Stimulated activated CD8-positive, alpha-beta memory T cell treated with anti-CD3 and anti-CD28 coated beads, Interleukin-12 subunit alpha, Interleukin-12 subunit beta, amount 100 ng/mL, for 24 hours (primary cell): Measurements from ENCODE around the gene NSUN2.

Experiments used
- DNase-seq: peaks from one replicate; pipeline ENCODE4 v3.0.0-alpha.2; 2020; ENCODE audit errors: extremely low read depth

The NSUN2 gene

DNA sequence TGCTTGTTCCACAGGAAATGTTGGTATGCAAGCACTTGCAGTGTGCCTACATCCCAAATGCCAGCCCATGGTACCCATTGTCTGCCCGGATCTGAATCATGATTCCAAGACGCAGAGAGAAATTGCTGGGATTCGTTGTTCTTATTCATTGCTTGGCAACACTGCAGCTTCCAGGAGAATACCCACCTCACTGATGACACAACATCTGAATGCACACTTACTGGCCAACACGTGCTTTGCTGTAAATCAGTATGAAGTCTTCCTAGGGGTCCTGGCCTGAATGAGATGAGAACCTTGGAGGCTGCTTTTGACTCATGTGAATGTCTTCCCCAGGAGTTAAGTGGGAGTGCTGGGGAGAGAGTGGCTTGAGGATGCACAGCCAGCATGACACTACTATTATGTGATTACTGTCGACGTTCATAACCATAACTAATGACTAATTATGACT lies 12.0 kb upstream of the NSUN2 start:
- no peak for DNase-seq

DNA sequence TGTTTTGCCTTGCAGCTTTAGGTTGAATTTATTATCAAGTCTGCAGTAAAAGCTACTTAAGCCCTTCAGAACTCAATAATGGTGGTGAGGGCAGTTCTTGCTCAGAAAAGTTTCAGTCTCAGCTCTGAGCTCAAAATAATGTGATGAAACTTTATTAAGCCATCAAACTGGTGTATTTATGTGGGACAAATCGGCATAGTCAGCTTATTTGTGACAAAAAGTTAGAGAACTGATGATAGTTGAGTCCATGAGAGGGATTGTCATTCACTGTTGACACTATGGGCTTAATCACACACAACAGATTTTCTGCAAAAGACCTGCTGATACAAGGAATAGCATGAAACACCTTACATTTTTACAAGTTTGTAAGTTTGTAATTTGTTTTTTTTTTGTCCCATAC lies 9.8 kb upstream of the NSUN2 start:
- DNase-seq = no peak

DNA sequence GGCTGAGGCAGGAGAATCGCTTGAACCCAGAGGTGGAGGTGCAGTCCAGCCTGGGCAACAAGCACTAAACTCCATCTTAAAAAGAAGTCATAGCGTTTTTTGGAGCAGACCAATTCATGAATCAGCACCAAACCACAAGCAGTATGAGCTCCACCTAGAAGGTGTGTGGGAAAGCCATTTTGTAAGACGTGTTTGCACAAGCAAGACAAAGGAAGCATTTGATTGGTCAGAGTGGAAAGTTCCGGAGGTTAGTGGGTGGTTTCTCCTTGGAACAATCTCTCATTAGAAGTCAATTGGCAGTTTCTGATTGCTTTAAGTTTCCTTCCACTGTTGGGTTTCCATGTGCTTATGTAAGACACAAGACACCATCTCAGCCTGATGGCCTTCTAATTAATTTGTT lies 5.4 kb upstream of the NSUN2 start:
- DNase-seq = no peak

DNA sequence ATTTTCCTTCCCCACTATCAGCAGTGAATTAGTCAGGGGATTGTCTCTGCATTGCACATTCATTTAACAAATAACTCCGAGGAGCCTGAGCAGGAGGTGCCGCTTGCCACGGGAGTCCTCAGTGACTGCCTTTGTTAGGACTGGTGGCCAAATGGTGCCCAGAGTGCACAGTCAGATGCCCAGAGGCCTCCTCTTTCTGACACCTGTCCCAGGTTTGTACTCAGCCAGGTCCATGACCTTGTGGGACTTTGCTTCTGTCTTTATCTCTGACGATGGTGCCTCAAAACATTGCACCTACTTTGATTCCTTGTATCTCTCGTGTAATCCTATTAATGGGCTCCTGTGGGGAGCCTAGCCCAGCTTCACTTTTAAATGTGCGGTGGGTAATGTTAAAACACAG lies 4.7 kb upstream of the NSUN2 start:
- DNase-seq = no peak

DNA sequence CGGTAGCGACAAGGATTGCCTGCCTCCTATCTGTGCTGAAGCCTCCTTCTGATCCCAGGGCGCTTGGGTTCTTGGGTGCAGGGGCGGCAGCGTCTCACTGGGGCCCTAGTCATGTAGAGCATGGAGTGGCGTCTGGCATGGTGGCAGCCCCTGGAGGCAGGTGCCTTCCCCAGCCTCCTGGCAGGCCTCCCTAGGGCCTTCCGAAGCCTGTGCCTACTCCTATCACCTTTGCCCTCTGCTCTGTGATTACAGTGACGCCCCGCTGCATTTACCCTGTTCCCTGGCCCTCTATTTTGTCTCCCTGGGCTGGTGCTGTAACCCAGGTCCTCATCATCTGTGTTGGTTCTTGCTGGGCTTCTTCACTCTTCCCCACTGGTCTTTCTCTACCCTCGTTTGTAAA lies 4.2 kb upstream of the NSUN2 start:
- no peak for DNase-seq

DNA sequence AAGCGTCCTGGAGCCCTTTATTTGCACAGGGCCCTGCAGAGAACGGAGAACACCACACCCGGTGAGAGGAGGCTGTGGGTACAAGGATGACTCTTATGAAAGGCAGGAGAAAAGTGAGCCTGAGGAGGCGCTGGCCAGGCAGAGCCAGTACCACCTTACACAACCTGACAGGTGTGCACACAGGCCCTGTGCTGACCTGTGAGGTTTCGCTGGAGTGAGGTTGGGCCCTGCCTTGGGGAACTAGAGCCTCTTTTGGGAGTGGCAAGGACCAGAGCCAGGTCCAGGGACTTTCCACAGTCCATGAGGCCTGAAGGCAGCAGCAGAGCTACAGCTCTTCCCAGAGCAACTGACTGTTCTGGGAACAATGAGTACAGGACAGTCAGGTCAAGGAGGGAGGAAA lies 3.4 kb upstream of the NSUN2 start:
- no peak for DNase-seq

DNA sequence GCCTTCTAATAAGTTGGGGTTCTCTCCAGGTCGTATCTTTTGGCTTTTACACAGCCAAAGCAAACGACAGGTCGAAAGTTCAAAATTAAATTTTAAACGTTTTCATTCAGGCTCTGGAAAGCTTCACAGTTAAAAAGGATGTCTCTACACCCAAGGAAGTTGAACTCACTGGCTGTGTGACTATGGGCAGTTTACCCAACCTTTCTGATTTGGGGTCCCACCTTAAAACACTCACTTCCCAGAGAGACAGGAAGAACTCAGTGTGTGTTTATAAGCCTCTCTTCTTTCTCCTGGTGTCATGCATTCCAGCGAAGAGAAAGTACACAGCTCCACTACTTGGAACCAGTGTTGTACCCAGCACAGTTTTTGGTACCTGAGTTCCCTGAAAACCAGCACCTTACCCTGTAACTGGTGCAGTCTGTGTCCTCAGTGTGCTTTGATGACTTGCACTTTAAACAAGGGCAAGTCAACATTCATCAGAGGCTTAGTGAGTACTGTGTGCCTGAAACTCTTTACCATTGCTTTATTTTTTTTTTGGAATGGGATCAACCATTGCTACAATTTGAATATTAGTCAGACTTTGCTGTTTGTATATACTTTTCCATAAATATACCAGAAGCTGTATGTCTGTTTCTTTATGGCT lies 2.1 kb upstream of the NSUN2 start:
- no peak for DNase-seq

DNA sequence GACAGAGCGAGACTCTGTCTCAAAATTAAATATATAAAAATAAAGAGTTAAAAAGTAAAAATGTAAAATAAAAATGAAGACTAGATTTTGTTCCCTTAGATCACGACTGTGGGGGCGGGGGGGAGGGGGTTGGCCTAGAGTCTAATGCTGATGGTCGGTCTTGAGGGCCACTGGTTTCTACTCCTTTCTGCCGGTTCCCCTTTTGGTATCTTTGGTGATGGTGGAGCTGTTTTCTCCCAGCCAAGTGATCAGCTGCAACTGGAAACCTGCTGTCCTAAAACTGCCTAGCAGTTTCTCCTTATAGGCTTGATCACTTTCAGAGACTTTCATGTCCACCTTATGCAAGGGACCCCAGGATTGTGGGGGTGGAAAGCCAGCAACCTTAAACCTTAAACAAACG lies 1.5 kb upstream of the NSUN2 start:
- no peak for DNase-seq

DNA sequence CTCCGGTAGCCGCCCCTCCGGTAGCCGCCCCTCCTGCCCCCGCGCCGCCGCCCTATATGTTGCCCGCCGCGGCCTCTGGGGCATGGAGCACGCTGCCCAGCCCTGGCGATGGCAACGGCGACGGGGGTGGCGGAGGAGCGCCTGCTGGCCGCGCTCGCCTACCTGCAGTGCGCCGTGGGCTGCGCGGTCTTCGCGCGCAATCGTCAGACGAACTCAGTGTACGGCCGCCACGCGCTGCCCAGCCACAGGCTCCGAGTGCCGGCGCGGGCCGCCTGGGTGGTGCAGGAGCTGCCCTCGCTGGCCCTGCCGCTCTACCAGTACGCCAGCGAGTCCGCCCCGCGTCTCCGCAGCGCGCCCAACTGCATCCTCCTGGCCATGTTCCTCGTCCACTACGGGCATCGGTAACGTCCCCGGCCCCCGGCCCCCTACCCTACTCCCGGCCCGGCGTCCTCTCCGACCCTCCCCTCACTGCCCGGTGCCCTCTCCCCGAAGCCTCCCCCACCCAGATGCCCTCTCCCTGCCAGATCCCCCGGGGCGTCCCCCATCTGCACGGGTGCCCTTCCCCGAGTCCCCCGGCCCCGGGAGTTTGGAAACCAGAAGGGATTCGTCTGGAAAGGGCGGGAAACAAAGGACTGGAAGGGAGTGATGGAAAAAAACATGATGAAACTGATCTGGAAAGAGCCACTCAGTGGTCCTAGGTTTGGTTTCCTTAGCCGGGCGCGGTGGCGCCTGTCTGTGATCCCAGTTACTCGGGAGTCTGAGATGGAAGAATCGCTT lies 813 bp upstream of the NSUN2 start:
- no peak for DNase-seq

DNA sequence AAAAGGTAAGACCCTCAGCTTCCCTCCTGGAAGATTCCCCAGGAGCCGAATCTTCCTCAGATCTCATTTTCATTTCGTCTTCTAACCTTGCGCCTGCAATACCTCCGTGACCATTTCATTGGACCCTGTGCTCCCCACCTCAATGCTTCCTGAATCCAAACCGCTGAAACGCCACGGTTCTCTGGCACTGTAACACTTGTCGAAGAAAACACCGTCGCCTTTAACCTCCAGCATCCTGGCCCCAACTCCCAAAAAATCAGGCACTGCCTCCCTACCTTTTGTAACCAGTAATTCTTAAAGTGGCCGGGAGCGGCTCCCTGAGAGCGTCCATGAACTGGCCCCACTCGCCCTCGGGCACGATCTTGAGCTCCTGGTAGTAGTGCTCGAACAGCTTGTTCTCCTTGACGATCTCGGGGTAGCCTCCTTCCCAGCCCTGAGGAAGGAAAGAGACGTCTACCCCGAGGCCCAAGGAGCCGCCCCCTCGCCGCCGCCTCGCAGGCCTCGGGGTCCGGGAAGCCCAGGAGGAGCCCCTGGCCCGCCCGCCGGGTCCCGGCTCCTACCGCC lies 438 bp downstream of the NSUN2 start:
- no peak for DNase-seq

DNA sequence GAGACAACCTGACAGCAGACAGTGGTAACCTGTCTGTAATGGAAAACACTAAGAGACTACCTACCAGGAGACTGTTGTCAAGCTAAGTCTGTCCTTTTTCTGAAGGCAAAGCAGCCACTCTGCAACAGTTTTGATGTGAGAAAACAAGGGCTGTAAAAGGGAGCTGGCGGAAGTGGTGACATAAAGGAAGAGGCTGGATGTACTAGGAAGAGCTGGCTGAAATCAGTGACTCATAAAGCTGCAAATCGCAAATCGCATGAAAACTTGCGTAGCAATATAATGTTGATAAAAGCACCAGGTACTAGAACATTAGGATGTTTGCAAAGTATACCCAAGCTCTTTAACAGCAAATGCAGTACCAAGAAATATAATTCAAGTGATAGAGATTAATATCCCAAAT lies 1.4 kb downstream of the NSUN2 start:
- no peak for DNase-seq

DNA sequence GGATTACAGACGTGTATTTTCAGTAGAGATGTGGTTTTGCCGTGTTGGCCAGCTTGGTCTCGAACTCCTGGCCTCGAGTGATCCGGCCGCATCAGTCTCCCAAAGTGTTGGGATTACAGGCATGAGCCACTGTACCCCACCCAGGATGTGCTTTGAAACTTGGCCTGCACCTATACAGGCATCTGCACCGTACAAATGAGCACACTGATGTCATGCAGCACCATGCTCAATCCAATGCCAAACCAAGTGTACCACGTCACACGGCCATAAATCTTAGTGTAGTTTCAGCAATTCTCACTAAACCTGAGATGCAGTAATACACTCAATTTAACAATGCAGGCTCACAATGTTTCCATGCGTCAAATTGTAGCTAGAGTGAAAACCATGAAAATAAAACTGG lies 6.3 kb downstream of the NSUN2 start:
- DNase-seq = no peak

DNA sequence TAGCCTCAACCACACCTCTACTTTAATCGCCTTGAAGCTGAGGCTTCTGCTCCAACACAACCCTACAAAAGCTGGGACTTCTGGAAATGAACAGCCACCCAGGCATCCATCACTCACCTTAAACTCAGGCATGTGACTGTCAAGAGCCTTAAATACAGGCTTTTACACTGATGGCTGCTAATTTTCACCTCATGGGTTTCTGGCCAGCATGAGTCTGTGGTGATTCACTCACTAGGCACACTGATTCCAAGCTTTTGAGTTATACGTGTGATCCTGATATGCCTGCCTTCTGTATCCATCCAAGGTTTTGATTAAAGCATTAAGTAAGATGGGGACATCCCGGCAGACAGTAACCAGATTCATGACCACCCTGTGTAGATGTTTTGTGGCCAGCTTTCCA lies 8.9 kb downstream of the NSUN2 start:
- no peak for DNase-seq

DNA sequence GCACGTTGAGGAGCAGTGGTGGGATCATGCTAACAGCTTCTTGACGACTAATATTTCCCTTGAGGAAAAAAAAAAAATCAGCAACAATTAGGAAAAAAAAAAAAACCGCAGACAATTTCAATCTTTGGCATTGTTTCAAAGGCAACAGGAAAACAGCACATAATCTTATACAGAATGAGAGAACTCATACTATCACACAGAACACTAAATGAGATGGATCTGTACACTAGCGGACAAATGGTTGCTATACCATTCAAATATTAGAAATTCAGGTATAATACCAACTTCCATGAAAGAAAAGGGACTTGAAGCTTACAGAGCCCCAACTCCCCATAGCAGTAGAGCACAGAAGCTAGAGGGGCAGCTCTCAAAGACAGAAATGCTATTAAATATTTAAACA lies 9.6 kb downstream of the NSUN2 start:
- no peak for DNase-seq

DNA sequence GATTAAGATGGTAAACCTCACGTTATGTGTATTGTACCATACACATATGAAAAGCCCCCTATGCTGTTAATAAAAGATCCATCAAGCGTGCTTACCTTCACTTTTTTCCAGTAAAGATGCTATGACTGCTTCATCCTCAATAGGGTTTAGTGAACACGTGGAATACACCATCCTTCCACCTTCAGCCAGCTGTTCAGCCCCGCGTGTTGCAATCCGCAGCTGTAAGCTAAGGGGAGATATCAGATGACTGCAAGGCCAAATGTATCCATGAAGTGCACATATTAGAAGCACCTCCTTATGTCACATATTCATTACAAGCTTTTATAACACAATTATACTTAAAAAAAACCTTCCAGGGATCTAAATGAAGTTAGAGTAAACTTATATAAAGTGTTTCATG lies 16.2 kb downstream of the NSUN2 start:
- no peak for DNase-seq

DNA sequence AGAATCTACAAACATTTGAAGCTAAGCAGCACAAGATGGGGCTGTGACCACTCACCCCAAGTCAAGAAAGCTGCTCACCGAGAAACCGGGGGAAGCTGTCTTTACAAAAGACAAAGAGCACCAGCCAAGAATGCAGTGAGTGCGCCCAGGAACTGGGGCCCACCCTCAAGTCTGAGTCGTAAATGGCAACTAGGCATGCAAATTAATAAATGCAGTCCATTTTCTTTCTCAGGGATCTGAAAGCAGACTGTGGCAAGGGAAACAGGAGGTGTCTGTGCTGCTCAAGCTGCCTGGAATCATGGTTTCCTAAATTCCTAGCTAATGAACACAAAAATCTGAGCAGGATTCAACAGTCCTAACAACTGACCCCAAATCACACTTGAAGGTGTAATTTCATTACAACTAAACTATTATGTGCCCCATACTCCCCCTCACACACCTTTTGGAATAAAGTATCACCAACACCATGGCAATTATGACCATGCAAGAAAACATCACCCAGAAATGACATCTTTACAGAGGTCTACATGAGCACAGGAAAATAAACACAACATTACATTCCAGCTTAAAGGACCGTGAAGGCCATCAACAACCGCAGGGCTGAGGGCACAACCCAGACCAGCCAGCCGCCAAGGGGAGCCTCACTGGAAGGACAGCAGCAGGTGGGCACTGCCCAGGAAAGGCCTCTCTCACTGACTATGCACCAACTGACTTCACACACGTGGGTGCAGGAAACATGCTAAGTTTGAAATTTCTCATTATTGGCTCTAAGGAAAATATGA lies 17.6 kb downstream of the NSUN2 start:
- DNase-seq = no peak

DNA sequence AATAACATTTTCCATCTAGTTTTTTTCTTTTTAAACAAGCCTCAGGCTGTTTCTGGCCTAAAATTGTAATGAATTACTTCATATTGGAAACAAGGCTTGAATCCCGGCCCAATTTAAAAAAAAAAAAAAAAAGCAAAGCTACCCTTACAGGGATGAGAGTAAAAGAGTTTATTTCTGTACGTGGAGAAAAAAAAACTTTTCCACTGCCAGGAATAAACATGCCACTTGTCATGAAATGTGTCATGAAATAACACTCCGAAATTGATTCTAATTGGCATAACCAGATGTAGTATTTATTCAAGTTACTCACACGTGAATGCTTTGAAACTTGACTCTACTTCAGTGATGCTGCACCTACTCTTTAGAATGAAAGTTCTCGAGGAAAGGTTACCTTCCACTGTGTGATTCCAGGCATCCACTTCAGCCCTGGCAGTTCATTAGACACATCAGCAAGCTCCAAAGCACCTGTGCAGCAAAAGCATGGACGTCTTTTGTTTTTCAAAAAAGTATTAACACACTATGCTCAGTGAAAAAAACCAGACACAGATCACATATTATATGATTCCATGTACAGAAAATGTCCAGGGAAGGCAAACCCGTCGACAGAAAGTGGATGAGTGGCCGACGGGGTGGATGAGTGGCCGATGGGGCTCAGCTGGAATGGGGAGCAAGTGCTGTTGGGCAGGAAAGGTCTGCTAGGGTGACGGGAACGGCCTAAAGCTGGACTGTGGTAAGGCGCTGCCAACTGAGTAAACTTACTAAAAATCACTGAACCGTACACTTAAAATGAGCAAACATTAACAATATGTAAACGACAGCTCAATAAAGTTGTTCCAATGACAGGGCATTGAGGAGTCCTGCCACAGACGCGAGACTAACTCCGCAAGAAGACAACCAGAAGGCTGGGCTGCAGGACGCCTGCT lies 21.2 kb downstream of the NSUN2 start:
- DNase-seq = no peak

DNA sequence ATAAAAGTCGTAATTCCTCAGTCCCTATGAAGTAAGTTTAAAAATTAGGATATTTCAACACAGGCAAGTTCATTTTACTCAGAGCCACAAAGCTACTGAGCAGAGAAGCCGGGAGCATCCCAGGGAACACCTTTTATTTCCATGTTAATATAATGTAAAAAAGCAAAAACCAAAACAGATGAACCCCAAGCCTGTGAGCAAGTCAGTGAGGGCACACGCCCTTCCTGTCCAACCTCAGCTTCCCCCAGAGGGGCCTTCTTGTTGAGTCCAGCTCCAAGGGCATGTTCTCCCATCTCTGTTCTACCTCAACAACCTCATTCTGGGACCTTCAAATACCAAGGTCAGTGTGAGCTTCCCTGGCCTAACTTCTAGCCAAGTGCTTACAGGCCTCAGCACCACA lies 24.8 kb downstream of the NSUN2 start:
- no peak for DNase-seq

DNA sequence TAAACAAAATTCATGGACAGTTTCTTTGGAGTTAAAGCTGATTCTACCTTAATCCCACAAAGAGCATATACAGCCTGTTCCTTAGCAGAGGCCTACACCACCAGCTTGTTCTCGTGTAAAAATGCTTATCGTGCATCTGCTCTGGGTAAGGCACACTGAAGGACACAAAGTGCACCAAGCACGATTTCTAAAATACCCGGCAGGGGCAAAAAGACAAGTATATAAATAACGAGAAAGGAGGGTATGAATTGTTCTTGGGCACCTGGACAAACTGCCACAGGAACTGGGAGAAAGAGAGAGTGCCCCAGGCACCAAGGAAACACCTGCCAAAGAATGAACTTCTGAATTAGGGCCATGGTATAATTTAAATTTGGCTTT lies 25.3 kb downstream of the NSUN2 start:
- no peak for DNase-seq

DNA sequence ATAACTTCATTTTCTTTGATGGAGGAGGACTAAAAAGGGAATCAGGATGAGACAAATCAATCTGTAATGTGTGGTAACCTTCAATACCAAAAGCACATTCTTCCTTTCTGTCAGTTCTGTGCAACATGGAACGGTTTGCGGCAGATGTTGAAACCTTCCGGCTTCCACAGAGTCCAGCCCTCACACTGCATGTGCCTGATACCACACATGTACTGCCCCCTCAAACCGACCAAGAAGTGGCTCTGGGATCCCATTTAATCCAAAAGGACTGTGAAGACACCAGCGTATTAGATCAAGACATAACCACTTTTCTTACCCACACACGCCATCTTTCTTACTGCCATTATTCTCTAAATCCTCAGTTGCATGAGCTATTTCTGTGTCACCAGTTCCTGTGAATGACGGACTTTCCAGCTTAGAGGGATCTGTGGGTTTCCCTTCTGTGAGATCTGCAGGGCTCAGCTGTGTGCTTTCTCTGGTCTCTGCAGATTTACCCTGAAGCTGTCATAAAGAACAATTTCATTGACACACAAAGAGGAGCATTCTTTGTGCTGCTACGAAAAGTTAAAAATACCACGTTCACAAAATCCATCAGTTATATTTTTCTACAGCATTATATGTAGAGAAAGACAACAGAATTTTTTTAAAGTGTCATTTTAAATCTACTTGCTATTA lies 25.8 kb downstream of the NSUN2 start:
- no peak for DNase-seq

DNA sequence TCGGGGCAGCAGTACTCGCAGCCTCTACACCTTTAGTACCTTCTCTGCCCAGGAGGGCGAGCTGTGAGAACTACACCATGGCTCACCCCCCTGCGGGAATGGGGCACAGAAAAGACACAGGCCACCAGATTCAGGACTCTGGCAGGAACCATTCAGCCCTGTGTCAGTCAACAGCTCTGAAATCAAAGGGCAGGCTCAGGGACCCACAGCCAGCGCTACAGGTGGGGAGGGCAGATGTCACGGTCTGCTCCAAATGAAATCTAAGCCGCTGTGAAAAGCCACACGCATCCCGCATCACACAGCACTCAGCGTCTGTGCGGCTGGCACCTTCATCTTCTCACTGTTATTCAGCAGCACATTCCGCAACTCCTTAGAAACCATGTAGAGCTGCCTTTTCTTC lies 27.9 kb downstream of the NSUN2 start:
- DNase-seq = no peak
